HEK293 (cell line): Measurements from ENCODE around the gene RRP8.

Source experiments
- CTCF ChIA-PET: fragments of 350-600 bp; formaldehyde crosslinking; extraction: SDS; loops from one replicate; lab custom pipeline; 2021; ENCODE audit warnings: antibody characterized with exemption; lab: Yijun Ruan, JAX
- POLR2A ChIA-PET: fragments of 300-600 bp; formaldehyde crosslinking; extraction: SDS; loops from one replicate; lab custom pipeline; 2020; ENCODE audit warnings: antibody characterized with exemption, inconsistent platforms; lab: Yijun Ruan, JAX
- H3K27ac ChIP-seq: fragments of 200-500 bp; sonication (Bioruptor generic); 2 replicates; pipeline ENCODE4 v1.5.1; 2014; ENCODE audit warnings: low read depth, low read length, control low read depth, inconsistent platforms; ENCODE audit errors: extremely low read depth
- H3K36me3 ChIP-seq, 2 experiments: fragments of 200-500 bp in 1 of 2; sonication (Bioruptor generic) in 1 of 2; 1 replicate in 1 of 2; 2 replicates in 1 of 2; pipeline ENCODE4 v1.5.1; 2014 to 2017; ENCODE audit warnings: inconsistent platforms in 2 of 2, low read length in 2 of 2; ENCODE audit not compliant: control insufficient read depth in 2 of 2, insufficient read depth in 1 of 2
- H3K4me1 ChIP-seq: fragments of 200-500 bp; sonication (Bioruptor generic); 2 replicates; pipeline ENCODE4 v1.5.1; 2014; ENCODE audit warnings: mild to moderate bottlenecking, low read length, inconsistent platforms; ENCODE audit not compliant: control insufficient read depth, insufficient read depth
- H3K4me3 ChIP-seq: 2 replicates; pipeline ENCODE4 v1.5.1; 2011; ENCODE audit warnings: low read depth, mild to moderate bottlenecking, control low read depth, low read length, moderate library complexity
- H3K9me3 ChIP-seq: fragments of 200-500 bp; sonication (Bioruptor generic); 2 replicates; pipeline ENCODE4 v1.5.1; 2014; ENCODE audit warnings: low read depth, low read length, inconsistent platforms; ENCODE audit not compliant: control insufficient read depth, insufficient read depth
- BCL11B ChIP-seq: fragments of 450-650 bp; formaldehyde crosslinking; IDR thresholded peaks from 2 replicates; pipeline ENCODE4 v1.5.1; 2016; ENCODE audit warnings: low read depth, missing biosample characterization, missing genetic modification characterization
- HOXD13 ChIP-seq: sonication (generic); formaldehyde crosslinking; IDR thresholded peaks from 2 replicates; pipeline ENCODE4 v1.8.0; 2022; ENCODE audit warnings: missing genetic modification reagents, borderline replicate concordance
- KLF10 ChIP-seq: fragments of 450-650 bp; IDR thresholded peaks from 2 replicates; pipeline ENCODE4 v1.5.1; 2018; ENCODE audit warnings: missing biosample characterization, mild to moderate bottlenecking, missing genetic modification characterization
- ZBTB21 ChIP-seq: fragments of 450-650 bp; formaldehyde crosslinking; IDR thresholded peaks from 2 replicates; pipeline ENCODE4 v1.5.1; 2017; ENCODE audit warnings: missing biosample characterization, missing genetic modification characterization
- ZFP69B ChIP-seq: fragments of 450-650 bp; formaldehyde crosslinking; IDR thresholded peaks from 2 replicates; pipeline ENCODE4 v1.5.1; 2016; ENCODE audit warnings: missing biosample characterization, missing genetic modification characterization
- ZNF138 ChIP-seq: fragments of 450-650 bp; formaldehyde crosslinking; IDR thresholded peaks from 2 replicates; pipeline ENCODE4 v1.5.1; 2016; ENCODE audit warnings: missing biosample characterization, missing genetic modification characterization, borderline replicate concordance
- ZNF184 ChIP-seq: fragments of 450-650 bp; IDR thresholded peaks from 2 replicates; pipeline ENCODE4 v1.5.1; 2018; ENCODE audit warnings: missing biosample characterization, mild to moderate bottlenecking, missing genetic modification characterization
- ZNF302 ChIP-seq: fragments of 450-650 bp; formaldehyde crosslinking; IDR thresholded peaks from 2 replicates; pipeline ENCODE4 v1.5.1; 2016; ENCODE audit warnings: missing biosample characterization, missing genetic modification characterization, low read depth
- ZNF324 ChIP-seq: fragments of 450-650 bp; formaldehyde crosslinking; IDR thresholded peaks from 2 replicates; pipeline ENCODE4 v1.5.1; 2016; ENCODE audit warnings: missing biosample characterization, missing genetic modification characterization
- ZNF398 ChIP-seq: fragments of 450-650 bp; formaldehyde crosslinking; IDR thresholded peaks from 2 replicates; pipeline ENCODE4 v1.5.1; 2017; ENCODE audit warnings: missing biosample characterization, missing genetic modification characterization
- ZNF473 ChIP-seq: fragments of 450-650 bp; formaldehyde crosslinking; IDR thresholded peaks from 2 replicates; pipeline ENCODE4 v1.5.1; 2017; ENCODE audit warnings: missing biosample characterization, missing genetic modification characterization
- ZNF510 ChIP-seq: fragments of 450-650 bp; formaldehyde crosslinking; IDR thresholded peaks from 2 replicates; pipeline ENCODE4 v1.5.1; 2018; ENCODE audit warnings: mild to moderate bottlenecking, missing genetic modification characterization, missing biosample characterization; ENCODE audit not compliant: insufficient replicate concordance
- ZNF561 ChIP-seq: fragments of 450-650 bp; IDR thresholded peaks from 2 replicates; pipeline ENCODE4 v1.5.1; 2018; ENCODE audit warnings: missing biosample characterization, missing genetic modification characterization, borderline replicate concordance
- ZNF580 ChIP-seq: fragments of 450-650 bp; formaldehyde crosslinking; IDR thresholded peaks from 2 replicates; pipeline ENCODE4 v1.5.1; 2016; ENCODE audit warnings: missing biosample characterization, missing genetic modification characterization
- ZNF747 ChIP-seq: fragments of 450-650 bp; formaldehyde crosslinking; IDR thresholded peaks from 2 replicates; pipeline ENCODE4 v1.5.1; 2016; ENCODE audit warnings: missing biosample characterization, missing genetic modification characterization
- TF ChIP-seq, protein P1 (sequence below): fragments of 450-650 bp; formaldehyde crosslinking; IDR thresholded peaks from 2 replicates; pipeline ENCODE4 v1.5.1; 2017; ENCODE audit warnings: missing biosample characterization, missing genetic modification characterization
- TF ChIP-seq, protein P2 (sequence below): fragments of 450-650 bp; formaldehyde crosslinking; IDR thresholded peaks from 2 replicates; pipeline ENCODE4 v1.5.1; 2016; ENCODE audit warnings: missing biosample characterization, missing genetic modification characterization
- TF ChIP-seq, protein P3 (sequence below): fragments of 450-650 bp; formaldehyde crosslinking; IDR thresholded peaks from 2 replicates; pipeline ENCODE4 v1.5.1; 2016; ENCODE audit warnings: missing biosample characterization, missing genetic modification characterization, borderline replicate concordance

RRP8 gene

DNA sequence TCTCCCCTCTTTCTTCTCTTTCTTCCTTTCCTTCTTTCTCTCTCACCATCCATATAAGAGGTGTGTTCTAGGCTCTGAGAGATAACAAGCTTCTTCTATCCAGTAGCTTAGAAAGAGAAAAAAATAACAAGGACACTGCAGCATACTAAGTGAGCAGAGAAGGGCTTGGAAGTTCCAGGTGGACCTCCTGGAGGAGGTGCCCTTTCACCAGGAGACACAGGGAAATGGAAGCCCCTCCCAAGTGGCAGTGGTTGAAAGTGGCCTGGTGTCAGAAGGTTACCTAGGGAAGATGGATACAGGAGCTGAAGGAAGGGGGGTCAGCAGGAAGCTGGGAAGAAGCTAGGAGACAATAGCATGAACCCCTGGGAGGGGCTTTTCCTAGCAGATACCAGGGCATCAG, 46.7 kb upstream of the RRP8 start:
- TF ChIP-seq ZNF324 (tag by site-specific recombination) (no peak), ZFP69B (tag by site-specific recombination) (no peak), BCL11B (tag by site-specific recombination) (no peak), HOXD13 (CRISPR knock-in tag) (no peak), ZNF302 (tag by site-specific recombination) (no peak), ZNF473 (tag by site-specific recombination) (no peak), ZBTB21 (tag by site-specific recombination) (no peak), ZNF184 (tag by site-specific recombination) (no peak), KLF10 (no peak), ZNF561 (tag by site-specific recombination) (no peak), ZNF138 (no peak), ZNF580 (tag by site-specific recombination) (no peak), ZNF747 (tag by site-specific recombination) (no peak), ZNF510 (no peak), ZNF398 (tag by site-specific recombination) (no peak)
- TF ChIP-seq, protein P1, sequence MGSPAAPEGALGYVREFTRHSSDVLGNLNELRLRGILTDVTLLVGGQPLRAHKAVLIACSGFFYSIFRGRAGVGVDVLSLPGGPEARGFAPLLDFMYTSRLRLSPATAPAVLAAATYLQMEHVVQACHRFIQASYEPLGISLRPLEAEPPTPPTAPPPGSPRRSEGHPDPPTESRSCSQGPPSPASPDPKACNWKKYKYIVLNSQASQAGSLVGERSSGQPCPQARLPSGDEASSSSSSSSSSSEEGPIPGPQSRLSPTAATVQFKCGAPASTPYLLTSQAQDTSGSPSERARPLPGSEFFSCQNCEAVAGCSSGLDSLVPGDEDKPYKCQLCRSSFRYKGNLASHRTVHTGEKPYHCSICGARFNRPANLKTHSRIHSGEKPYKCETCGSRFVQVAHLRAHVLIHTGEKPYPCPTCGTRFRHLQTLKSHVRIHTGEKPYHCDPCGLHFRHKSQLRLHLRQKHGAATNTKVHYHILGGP, result no peak
- TF ChIP-seq, protein P2, sequence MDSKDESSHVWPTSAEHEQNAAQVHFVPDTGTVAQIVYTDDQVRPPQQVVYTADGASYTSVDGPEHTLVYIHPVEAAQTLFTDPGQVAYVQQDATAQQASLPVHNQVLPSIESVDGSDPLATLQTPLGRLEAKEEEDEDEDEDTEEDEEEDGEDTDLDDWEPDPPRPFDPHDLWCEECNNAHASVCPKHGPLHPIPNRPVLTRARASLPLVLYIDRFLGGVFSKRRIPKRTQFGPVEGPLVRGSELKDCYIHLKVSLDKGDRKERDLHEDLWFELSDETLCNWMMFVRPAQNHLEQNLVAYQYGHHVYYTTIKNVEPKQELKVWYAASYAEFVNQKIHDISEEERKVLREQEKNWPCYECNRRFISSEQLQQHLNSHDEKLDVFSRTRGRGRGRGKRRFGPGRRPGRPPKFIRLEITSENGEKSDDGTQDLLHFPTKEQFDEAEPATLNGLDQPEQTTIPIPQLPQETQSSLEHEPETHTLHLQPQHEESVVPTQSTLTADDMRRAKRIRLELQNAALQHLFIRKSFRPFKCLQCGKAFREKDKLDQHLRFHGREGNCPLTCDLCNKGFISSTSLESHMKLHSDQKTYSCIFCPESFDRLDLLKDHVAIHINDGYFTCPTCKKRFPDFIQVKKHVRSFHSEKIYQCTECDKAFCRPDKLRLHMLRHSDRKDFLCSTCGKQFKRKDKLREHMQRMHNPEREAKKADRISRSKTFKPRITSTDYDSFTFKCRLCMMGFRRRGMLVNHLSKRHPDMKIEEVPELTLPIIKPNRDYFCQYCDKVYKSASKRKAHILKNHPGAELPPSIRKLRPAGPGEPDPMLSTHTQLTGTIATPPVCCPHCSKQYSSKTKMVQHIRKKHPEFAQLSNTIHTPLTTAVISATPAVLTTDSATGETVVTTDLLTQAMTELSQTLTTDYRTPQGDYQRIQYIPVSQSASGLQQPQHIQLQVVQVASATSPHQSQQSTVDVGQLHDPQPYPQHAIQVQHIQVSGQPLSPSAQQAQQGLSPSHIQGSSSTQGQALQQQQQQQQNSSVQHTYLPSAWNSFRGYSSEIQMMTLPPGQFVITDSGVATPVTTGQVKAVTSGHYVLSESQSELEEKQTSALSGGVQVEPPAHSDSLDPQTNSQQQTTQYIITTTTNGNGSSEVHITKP (tag by site-specific recombination), result no peak
- TF ChIP-seq, protein P3, sequence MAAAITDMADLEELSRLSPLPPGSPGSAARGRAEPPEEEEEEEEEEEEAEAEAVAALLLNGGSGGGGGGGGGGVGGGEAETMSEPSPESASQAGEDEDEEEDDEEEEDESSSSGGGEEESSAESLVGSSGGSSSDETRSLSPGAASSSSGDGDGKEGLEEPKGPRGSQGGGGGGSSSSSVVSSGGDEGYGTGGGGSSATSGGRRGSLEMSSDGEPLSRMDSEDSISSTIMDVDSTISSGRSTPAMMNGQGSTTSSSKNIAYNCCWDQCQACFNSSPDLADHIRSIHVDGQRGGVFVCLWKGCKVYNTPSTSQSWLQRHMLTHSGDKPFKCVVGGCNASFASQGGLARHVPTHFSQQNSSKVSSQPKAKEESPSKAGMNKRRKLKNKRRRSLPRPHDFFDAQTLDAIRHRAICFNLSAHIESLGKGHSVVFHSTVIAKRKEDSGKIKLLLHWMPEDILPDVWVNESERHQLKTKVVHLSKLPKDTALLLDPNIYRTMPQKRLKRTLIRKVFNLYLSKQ, result no peak
- TF ChIP-seq, all 188 proteins: peak for 0
- Histone ChIP-seq H3K4me1 (no peaks in the 10 kb centered on the region), H3K9me3 (no peaks in the 10 kb centered on the region), H3K27ac (no peak overlapping the region), H3K4me3 (no peak overlapping the region), H3K36me3 (no peaks in the 10 kb centered on the region)
- ChIA-PET CTCF (interaction anchor here (0.6 to 1.3 kb wide), 8 partner anchors 11 to 363 kb away, joined by 3 read pairs; partner anchors contain the start of gene MRPL17), POLR2A (interaction anchor here (1.1 to 1.2 kb wide), 2 partner anchors 33 to 39 kb away, joined by 3 to 4 read pairs; partner anchors contain the start of genes MRPL17 and TAF10)
